ENCODE data around the gene MAP1LC3B.

The MAP1LC3B gene

DNA sequence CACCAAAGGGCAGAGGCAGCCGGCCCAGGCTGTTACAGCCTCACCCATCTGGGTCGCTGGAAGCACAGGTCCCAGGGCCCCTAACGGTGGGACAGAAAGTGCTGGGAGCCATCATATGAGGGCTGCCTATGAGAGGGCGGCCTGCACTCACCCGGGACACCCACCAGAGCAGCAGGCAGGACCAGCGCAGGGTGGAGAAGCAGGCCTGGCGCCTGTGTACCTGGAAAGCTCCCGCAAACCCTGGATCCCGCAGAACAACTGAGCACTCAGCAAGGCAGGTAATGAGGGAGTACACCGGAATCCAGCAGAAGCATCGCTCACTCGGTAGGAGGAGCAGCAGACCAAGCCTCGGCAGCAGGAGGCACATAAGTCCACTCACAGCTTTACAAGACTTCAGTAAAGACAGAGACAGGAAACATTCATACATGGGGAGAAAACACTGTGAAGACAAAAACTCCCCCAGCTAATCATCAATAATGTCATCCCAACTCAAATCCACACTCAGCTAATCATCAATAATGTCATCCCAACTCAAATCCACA is 43.4 kb upstream of the MAP1LC3B start:
- no peak overlapping the region for H3K4me3 ChIP-seq (ENCODE audit: low read length)
- H3K9ac ChIP-seq (ENCODE audit: low read depth, low read length), result no peak overlapping the region
- no peaks in the 10 kb centered on the region for H3K27me3 ChIP-seq (ENCODE audit: insufficient read depth, low read length)
- H3K4me1 ChIP-seq (ENCODE audit: insufficient read depth, low read length), result peaks cover 14% of the 10 kb centered on the region; the same call in 1 of the 2 replicates
- 97% methylated on average over 13 of the region's 13 CpGs for WGBS
- H3K36me3 ChIP-seq (ENCODE audit: insufficient read depth, low read length), result peaks cover 7% of the 10 kb centered on the region
- no peaks in the 10 kb centered on the region for H3K9me3 ChIP-seq (ENCODE audit: insufficient read depth, low read depth, low read length)
- no peak overlapping the region for H3K27ac ChIP-seq (ENCODE audit: low read depth, low read length)

DNA sequence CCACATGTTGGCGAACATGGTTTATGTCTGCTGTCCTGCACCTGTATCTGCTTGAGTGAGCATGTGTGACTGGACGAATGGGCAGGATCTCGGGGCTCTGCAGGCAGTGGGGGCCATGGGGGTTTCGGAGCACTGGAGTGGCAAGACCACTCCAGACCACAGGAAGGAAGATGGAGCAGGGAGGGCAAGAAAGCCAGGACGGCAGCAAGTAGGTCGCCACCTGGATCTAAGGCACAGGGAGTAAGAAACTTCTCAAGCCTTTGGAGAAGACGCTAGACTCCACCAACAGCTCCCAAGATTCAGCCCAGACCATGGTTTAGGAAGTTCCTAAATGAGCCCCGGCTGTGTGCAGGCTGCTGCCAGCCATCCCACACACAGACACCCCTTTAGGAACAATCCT is 42.1 kb upstream of the MAP1LC3B start:
- Histone ChIP-seq H3K9ac (ENCODE audit: low read depth, low read length) (no peak overlapping the region), H3K9me3 (ENCODE audit: insufficient read depth, low read depth, low read length) (no peaks in the 10 kb centered on the region), H3K4me1 (ENCODE audit: insufficient read depth, low read length) (peaks cover 9% of the 10 kb centered on the region; the same call in 1 of the 2 replicates), H3K27me3 (ENCODE audit: insufficient read depth, low read length) (no peaks in the 10 kb centered on the region), H3K4me3 (ENCODE audit: low read length) (no peak overlapping the region), H3K27ac (ENCODE audit: low read depth, low read length) (no peak overlapping the region), H3K36me3 (ENCODE audit: insufficient read depth, low read length) (peaks cover 7% of the 10 kb centered on the region)
- 94% methylated on average over 8 of the region's 8 CpGs for WGBS

GRCh38 chr16:87350681-87351319 is 41.3 kb upstream of the MAP1LC3B start:
- peaks cover 7% of the 10 kb centered on the region for H3K36me3 ChIP-seq (ENCODE audit: insufficient read depth, low read length)
- H3K4me3 ChIP-seq (ENCODE audit: low read length), result no peak overlapping the region

GRCh38 chr16:87351320-87351698 is 40.8 kb upstream of the MAP1LC3B start:
- 90% methylated on average over 8 of the region's 9 CpGs for WGBS
- peaks cover 7% of the 10 kb centered on the region for H3K36me3 ChIP-seq (ENCODE audit: insufficient read depth, low read length)
- H3K27ac ChIP-seq (ENCODE audit: low read depth, low read length), result no peak overlapping the region
- H3K27me3 ChIP-seq (ENCODE audit: insufficient read depth, low read length), result no peaks in the 10 kb centered on the region
- no peaks in the 10 kb centered on the region for H3K9me3 ChIP-seq (ENCODE audit: insufficient read depth, low read depth, low read length)
- H3K4me3 ChIP-seq (ENCODE audit: low read length), result no peak overlapping the region
- no peak overlapping the region for H3K9ac ChIP-seq (ENCODE audit: low read depth, low read length)
- H3K4me1 ChIP-seq (ENCODE audit: insufficient read depth, low read length), result no peaks in the 10 kb centered on the region

More at GRCh38 chr16:87350681-87351319, 41.3 kb upstream of the MAP1LC3B start:
- Histone ChIP-seq H3K4me1 (ENCODE audit: insufficient read depth, low read length) (peaks cover 4% of the 10 kb centered on the region; the same call in 1 of the 2 replicates), H3K27ac (ENCODE audit: low read depth, low read length) (no peak overlapping the region), H3K27me3 (ENCODE audit: insufficient read depth, low read length) (no peaks in the 10 kb centered on the region), H3K9ac (ENCODE audit: low read depth, low read length) (no peak overlapping the region), H3K9me3 (ENCODE audit: insufficient read depth, low read depth, low read length) (no peaks in the 10 kb centered on the region)
- WGBS, result 88% methylated on average over 23 of the region's 23 CpGs

DNA sequence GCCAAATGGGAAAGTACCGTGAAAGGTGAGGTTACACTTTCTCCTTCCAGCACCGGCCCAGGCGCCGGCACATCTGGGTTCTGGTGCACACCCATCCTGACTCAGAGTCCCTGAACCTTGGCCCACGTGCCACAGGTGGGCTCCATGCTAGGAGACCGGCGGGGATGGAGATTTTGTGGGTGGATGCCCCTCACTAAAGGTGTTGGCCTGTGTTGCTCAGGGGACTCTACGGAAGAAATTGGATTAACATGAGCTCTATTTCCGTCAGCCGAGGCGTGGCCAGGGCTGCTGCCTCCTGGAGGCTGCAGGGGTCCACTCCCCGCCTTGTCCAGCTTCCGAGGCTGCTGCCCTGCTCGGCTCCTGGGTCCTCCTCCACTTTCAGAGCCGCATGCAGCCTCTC is 39.3 kb upstream of the MAP1LC3B start:
- H3K4me3 ChIP-seq (ENCODE audit: low read length), result no peak overlapping the region
- no peaks in the 10 kb centered on the region for H3K4me1 ChIP-seq (ENCODE audit: insufficient read depth, low read length)
- H3K9me3 ChIP-seq (ENCODE audit: insufficient read depth, low read depth, low read length), result no peaks in the 10 kb centered on the region
- WGBS, result 93% methylated on average over 15 of the region's 15 CpGs
- no peaks in the 10 kb centered on the region for H3K27me3 ChIP-seq (ENCODE audit: insufficient read depth, low read length)
- H3K9ac ChIP-seq (ENCODE audit: low read depth, low read length), result no peak overlapping the region
- H3K27ac ChIP-seq (ENCODE audit: low read depth, low read length), result no peak overlapping the region
- peaks cover 5% of the 10 kb centered on the region; the same call in 1 of the 2 replicates for H3K36me3 ChIP-seq (ENCODE audit: insufficient read depth, low read length)

- Histone ChIP-seq H3K36me3 (ENCODE audit: insufficient read depth, low read length) (peaks cover 11% of the 10 kb centered on the region), H3K9me3 (ENCODE audit: insufficient read depth, low read depth, low read length) (no peaks in the 10 kb centered on the region), H3K4me3 (ENCODE audit: low read length) (no peak overlapping the region), H3K9ac (ENCODE audit: low read depth, low read length) (no peak overlapping the region), H3K27me3 (ENCODE audit: insufficient read depth, low read length) (no peaks in the 10 kb centered on the region), H3K4me1 (ENCODE audit: insufficient read depth, low read length) (no peaks in the 10 kb centered on the region), H3K27ac (ENCODE audit: low read depth, low read length) (no peak overlapping the region)
- WGBS, result 97% methylated on average over 17 of the region's 17 CpGs
Measured at GRCh38 chr16:87353613-87354012, 38.5 kb upstream of the MAP1LC3B start.

DNA sequence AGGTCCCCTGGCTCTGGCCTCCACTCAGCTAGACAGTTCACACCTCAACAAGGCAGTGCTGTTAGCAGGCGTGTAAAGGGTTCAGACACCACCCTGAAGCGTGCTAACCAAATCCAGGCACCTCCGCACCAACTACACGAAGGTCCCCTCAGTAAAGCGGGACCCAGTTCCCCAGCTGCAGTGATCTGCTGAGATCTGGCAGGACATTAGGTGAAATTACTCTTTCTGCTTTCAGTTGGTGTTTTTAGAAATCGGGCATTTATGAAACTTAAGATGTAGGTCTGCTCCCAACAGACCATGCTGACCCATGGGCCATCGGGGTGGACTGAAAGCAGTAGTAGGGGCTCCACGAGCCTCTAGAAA is 35.7 kb upstream of the MAP1LC3B start:
- Histone ChIP-seq H3K9ac (ENCODE audit: low read depth, low read length) (no peak overlapping the region), H3K4me3 (ENCODE audit: low read length) (no peak overlapping the region), H3K9me3 (ENCODE audit: insufficient read depth, low read depth, low read length) (no peaks in the 10 kb centered on the region), H3K4me1 (ENCODE audit: insufficient read depth, low read length) (no peaks in the 10 kb centered on the region), H3K27me3 (ENCODE audit: insufficient read depth, low read length) (no peaks in the 10 kb centered on the region), H3K27ac (ENCODE audit: low read depth, low read length) (no peak overlapping the region), H3K36me3 (ENCODE audit: insufficient read depth, low read length) (peaks cover 25% of the 10 kb centered on the region)
- 94% methylated on average over 8 of the region's 8 CpGs for WGBS

DNA sequence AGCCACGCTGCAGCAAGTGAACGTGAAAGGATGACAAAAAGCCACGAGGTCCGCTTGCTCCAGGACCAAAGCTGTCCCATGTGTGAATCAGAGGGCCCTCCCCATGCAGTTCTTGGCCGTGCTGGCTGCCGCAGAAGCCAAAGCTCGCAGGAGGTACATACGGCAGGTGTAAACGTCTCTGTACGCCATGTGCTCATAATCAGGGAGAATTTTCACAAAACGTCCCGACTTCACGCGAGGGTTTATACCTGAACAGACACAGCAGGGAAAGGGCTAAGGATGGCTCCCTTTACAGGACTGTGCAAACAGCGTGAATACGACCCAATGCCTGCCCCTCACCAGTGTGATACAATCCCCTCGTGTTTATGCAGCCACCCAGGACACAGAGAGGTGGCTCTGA is 33.9 kb upstream of the MAP1LC3B start:
- Histone ChIP-seq H3K9ac (ENCODE audit: low read depth, low read length) (no peak overlapping the region), H3K27me3 (ENCODE audit: insufficient read depth, low read length) (no peaks in the 10 kb centered on the region), H3K4me1 (ENCODE audit: insufficient read depth, low read length) (no peaks in the 10 kb centered on the region), H3K27ac (ENCODE audit: low read depth, low read length) (no peak overlapping the region), H3K36me3 (ENCODE audit: insufficient read depth, low read length) (peaks cover 34% of the 10 kb centered on the region), H3K4me3 (ENCODE audit: low read length) (no peak overlapping the region), H3K9me3 (ENCODE audit: insufficient read depth, low read depth, low read length) (no peaks in the 10 kb centered on the region)
- 94% methylated on average over 17 of the region's 17 CpGs for WGBS

- 93% methylated on average over 9 of the region's 9 CpGs for WGBS
- Histone ChIP-seq H3K4me3 (ENCODE audit: low read length) (no peak overlapping the region), H3K36me3 (ENCODE audit: insufficient read depth, low read length) (peaks cover 34% of the 10 kb centered on the region), H3K27me3 (ENCODE audit: insufficient read depth, low read length) (no peaks in the 10 kb centered on the region), H3K9me3 (ENCODE audit: insufficient read depth, low read depth, low read length) (no peaks in the 10 kb centered on the region), H3K9ac (ENCODE audit: low read depth, low read length) (no peak overlapping the region), H3K27ac (ENCODE audit: low read depth, low read length) (no peak overlapping the region), H3K4me1 (ENCODE audit: insufficient read depth, low read length) (no peaks in the 10 kb centered on the region)
Measured at GRCh38 chr16:87358696-87359095, 33.4 kb upstream of the MAP1LC3B start.

DNA sequence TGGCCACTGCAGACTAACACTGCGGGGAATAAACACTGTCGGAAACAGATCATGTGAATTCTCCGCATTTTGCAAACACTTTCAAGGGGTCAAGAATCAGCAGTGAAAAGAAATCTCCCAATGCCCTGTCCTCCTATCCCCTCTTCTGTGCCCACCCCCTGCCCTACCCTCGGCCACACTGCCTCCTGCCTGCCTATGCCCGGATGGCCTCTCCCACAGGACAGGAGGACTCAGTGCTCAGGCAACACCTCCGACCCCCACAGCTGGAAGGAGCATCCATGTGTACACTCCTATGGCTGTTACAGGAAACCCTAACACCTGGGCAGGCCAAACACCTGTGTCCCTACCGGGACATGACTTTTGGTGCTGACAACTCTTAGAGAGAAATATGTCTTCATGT is 33.0 kb upstream of the MAP1LC3B start:
- Histone ChIP-seq H3K27ac (ENCODE audit: low read depth, low read length) (no peak overlapping the region), H3K4me3 (ENCODE audit: low read length) (no peak overlapping the region), H3K9ac (ENCODE audit: low read depth, low read length) (no peak overlapping the region), H3K36me3 (ENCODE audit: insufficient read depth, low read length) (peaks cover 34% of the 10 kb centered on the region), H3K9me3 (ENCODE audit: insufficient read depth, low read depth, low read length) (no peaks in the 10 kb centered on the region), H3K4me1 (ENCODE audit: insufficient read depth, low read length) (no peaks in the 10 kb centered on the region), H3K27me3 (ENCODE audit: insufficient read depth, low read length) (no peaks in the 10 kb centered on the region)
- 94% methylated on average over 7 of the region's 7 CpGs for WGBS

DNA sequence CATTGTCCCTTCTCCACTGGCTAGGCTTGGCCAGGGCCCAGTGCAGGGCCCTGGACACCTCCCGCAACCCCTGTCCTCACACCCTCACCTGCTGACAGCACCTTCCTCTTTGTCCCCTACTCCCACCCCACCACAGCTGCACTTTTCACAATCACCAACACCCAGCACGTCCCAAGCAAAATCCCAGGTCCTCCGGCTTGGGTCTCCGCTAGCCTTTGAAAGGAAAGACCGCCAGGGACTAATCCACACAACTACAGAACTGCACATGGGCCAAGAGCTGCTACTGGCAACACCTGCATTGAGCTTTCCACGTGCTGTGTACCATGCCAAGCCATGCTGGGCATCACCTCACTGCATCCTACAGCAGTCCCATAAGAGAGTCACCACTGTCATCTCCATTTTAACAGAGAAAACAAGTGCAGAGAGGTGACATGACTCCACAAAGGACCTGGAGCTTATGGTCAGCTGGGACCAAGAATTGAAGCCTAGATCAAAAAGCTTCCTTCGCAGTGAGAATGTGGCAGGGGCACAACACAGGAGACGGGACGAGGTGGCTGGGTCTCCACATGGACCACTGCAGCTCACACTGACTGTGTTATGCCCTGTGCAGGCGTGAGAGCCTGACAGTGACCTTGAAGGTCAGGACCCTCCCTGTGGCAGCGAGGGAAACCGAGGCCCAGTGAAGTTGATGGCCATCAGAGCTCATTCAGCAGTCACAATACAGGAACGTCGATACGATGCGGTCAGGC is 31.1 kb upstream of the MAP1LC3B start:
- Histone ChIP-seq H3K27ac (ENCODE audit: low read depth, low read length) (no peak overlapping the region), H3K4me1 (ENCODE audit: insufficient read depth, low read length) (no peaks in the 10 kb centered on the region), H3K36me3 (ENCODE audit: insufficient read depth, low read length) (peaks cover 34% of the 10 kb centered on the region), H3K27me3 (ENCODE audit: insufficient read depth, low read length) (no peaks in the 10 kb centered on the region), H3K9ac (ENCODE audit: low read depth, low read length) (no peak overlapping the region), H3K9me3 (ENCODE audit: insufficient read depth, low read depth, low read length) (no peaks in the 10 kb centered on the region), H3K4me3 (ENCODE audit: low read length) (no peak overlapping the region)
- WGBS, result 93% methylated on average over 16 of the region's 16 CpGs

All from HUES64 (cell line).